ENCODE measurements around the gene EFCAB14.

EFCAB14 gene

DNA sequence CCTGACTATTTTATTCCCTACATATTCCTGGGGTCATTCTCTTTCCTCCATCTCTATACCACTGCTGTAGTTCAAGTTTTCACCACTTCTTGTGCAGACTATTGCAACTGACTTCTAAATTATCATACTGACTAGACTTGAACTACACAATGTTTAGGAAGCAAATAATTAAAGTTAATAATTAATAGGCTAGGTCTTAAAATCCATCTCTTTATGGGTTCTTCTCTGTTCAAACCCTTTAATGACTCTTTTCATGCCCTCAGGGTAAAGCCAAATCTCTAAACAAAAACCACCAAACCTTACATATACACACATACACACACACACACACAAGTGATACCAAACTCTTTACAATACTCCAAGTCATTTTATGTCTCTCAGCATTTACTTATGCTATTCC, 80.0 kb downstream of the EFCAB14 start:
- no peak for TF ChIP-seq CTCF (IDR thresholded peaks at IDR 0.05; ENCODE audit: low read length, missing control alignments)

GRCh38 chr1:46637444-46638083, 81.3 kb downstream of the EFCAB14 start:
- H3K4me3 ChIP-seq (replicated peaks; ENCODE audit: low read depth, low read length), result no peak overlapping the region
- TF ChIP-seq CTCF (IDR thresholded peaks at IDR 0.05; ENCODE audit: low read length, missing control alignments), result no peak
- DNase-seq (ENCODE audit: low read depth), result no peak

More for the DNA sequence above, 80.0 kb downstream of the EFCAB14 start:
- DNase-seq (ENCODE audit: low read depth), result no peak
- H3K4me3 ChIP-seq (replicated peaks; ENCODE audit: low read depth, low read length), result no peak overlapping the region

DNA sequence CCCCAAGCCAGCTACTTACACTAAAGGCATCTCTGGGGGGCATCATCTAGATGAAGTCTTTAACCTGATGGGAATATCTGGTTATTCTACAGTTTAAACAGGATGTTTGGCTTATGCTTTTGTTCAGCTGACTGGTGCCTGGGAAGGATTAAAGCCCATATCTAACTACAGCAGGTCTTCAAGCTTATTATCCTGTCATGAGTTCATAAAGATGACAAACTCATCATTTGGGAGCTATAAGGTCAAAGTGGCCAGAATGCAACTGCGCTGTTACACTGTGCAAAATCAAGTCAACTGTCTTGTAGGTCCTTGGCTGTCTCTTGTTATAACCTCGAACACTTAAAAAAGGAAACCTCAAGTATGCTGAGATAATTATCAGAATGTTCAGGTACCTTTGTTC, 83.7 kb downstream of the EFCAB14 start:
- no peak overlapping the region for H3K4me3 ChIP-seq (replicated peaks; ENCODE audit: low read depth, low read length)
- no peak for DNase-seq (ENCODE audit: low read depth)
- no peak for TF ChIP-seq CTCF (IDR thresholded peaks at IDR 0.05; ENCODE audit: low read length, missing control alignments)

DNA sequence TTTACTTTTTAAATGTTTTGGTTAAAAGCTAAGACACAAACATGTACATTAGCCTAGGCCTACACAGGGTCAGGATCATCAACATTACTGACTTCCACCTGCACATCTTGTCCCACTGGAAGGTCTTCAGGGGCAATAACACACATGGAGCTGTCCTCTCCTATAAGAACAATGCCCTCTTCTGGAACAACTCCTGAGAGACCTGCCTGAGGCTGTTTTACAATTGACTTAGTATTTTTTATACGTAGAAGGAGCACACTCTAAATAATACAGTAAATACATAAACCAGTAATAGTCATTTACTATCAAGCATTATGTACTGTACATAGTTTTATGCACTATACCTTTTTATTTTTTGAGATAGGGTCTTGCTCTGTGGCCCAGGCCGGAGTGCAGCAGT, 88.2 kb downstream of the EFCAB14 start:
- DNase-seq (ENCODE audit: low read depth), result no peak
- no peak for TF ChIP-seq CTCF (IDR thresholded peaks at IDR 0.05; ENCODE audit: low read length, missing control alignments)
- no peak overlapping the region for H3K4me3 ChIP-seq (replicated peaks; ENCODE audit: low read depth, low read length)
